Hepatocyte (in vitro differentiated cells): ENCODE results near the gene MYH7B. TPM values are rescaled to one million over a fixed set of nuclear protein-coding genes. Genes with fewer than 3 reads are reported as not detected.
A peak's percentile ranks its signal among the peaks of the same experiment; 100 is the strongest.

Experiments used
- DNase-seq: peaks from one replicate; pipeline ENCODE4 v3.0.0-alpha.2; 2016; ENCODE audit warnings: low spot score
- H2AFZ ChIP-seq: fragments of 200-600 bp; sonication (generic); 2 replicates; pipeline ENCODE4 v1.6.0; 2016; ENCODE audit warnings: antibody characterized with exemption, mild to moderate bottlenecking
- H3K27ac ChIP-seq: fragments of 200-600 bp; sonication (generic); 2 replicates; pipeline ENCODE4 v1.5.1; 2016; ENCODE audit warnings: mild to moderate bottlenecking
- H3K27me3 ChIP-seq: fragments of 200-600 bp; sonication (generic); 2 replicates; pipeline ENCODE4 v1.6.1; 2016
- H3K36me3 ChIP-seq: fragments of 200-600 bp; sonication (generic); replicated peaks from 2 replicates; pipeline ENCODE4 v1.5.1; 2016; ENCODE audit warnings: low read depth; ENCODE audit not compliant: insufficient read depth
- H3K4me1 ChIP-seq: fragments of 200-600 bp; sonication (generic); 2 replicates; pipeline ENCODE4 v1.5.1; 2016; ENCODE audit warnings: mild to moderate bottlenecking, moderate library complexity; ENCODE audit not compliant: insufficient read depth
- H3K4me2 ChIP-seq: fragments of 200-600 bp; sonication (generic); 2 replicates; pipeline ENCODE4 v1.6.0; 2016
- H3K4me3 ChIP-seq: fragments of 200-600 bp; sonication (generic); 2 replicates; pipeline ENCODE4 v1.5.1; 2016; ENCODE audit warnings: mild to moderate bottlenecking
- H3K79me2 ChIP-seq: fragments of 200-600 bp; sonication (generic); 2 replicates; pipeline ENCODE4 v1.6.0; 2017; ENCODE audit warnings: mild to moderate bottlenecking
- H3K9me2 ChIP-seq: fragments of 200-600 bp; sonication (generic); replicated peaks from 2 replicates; pipeline ENCODE4 v1.6.0; 2017; ENCODE audit warnings: mild to moderate bottlenecking; ENCODE audit not compliant: insufficient read depth
- H3K9me3 ChIP-seq: fragments of 200-600 bp; sonication (generic); 2 replicates; pipeline ENCODE4 v1.5.1; 2016; ENCODE audit warnings: low read depth, mild to moderate bottlenecking
- H4K20me1 ChIP-seq: fragments of 200-600 bp; sonication (generic); 2 replicates; pipeline ENCODE4 v1.6.0; 2016; ENCODE audit warnings: mild to moderate bottlenecking; ENCODE audit not compliant: insufficient read depth, poor library complexity, severe bottlenecking
- CTCF ChIP-seq: fragments of 200-600 bp; sonication (generic); IDR thresholded peaks from 2 replicates; pipeline ENCODE4 v1.5.1; 2016; ENCODE audit warnings: antibody characterized with exemption, mild to moderate bottlenecking; ENCODE audit not compliant: poor library complexity
- EZH2 ChIP-seq: fragments of 200-600 bp; sonication (generic); IDR thresholded peaks from 2 replicates; pipeline ENCODE4 v1.6.1; 2016; ENCODE audit warnings: antibody characterized with exemption, mild to moderate bottlenecking, borderline replicate concordance
- EZH2phosphoT487 ChIP-seq: fragments of 200-600 bp; sonication (generic); IDR thresholded peaks from one replicate; pipeline ENCODE4 v1.6.1; 2018; ENCODE audit warnings: antibody characterized with exemption, mild to moderate bottlenecking, low read depth, moderate library complexity; ENCODE audit not compliant: unreplicated experiment, severe bottlenecking
- WGBS: methylation state at CpG from one replicate; pipeline ENCODE4 v1.1.6; 2016; ENCODE audit warnings: low lambda C conversion rate; ENCODE audit errors: missing lambda C conversion rate; 5-methylcytosine and 5-hydroxymethylcytosine counted together
- polyA plus RNA-seq: library from polyadenylated mRNA; unstranded; fragments of >200 nt; fragmentation: Nextera tagmentation; extraction: Ambion mirVana; gene quantifications from 2 replicates; pipeline ENCODE4 v1.2.1, GENCODE V29; 2016
- total RNA-seq: library from RNA; depleted of rRNA; stranded (reverse); fragments of >200 nt; gene quantifications from 2 replicates; pipeline ENCODE4 v1.2.3, GENCODE V29; 2014

Gene MYH7B
- total RNA-seq (0.07 TPM in 1 of 2 replicates, not detected in the other), polyA plus RNA-seq (0.42 and 1.9 TPM in 2 replicates)

GRCh38 chr20:34955231-34956040 is at the start of gene MYH7B, which contains the start of gene GSS:
Gene MYH7B (plus strand): TSS chr20:34955868. CDS start chr20:34978006, 22,138 bp downstream.
Gene GSS (minus strand): TSS chr20:34955806. CDS start chr20:34951852, 3,954 bp downstream.
- H3K4me3 ChIP-seq = peak within 1 kb of the TSS; percentile 53
- H4K20me1 ChIP-seq = no peaks in the 10 kb centered on the region
- TF ChIP-seq CTCF (peak; percentile 55), EZH2 (no peak)
- H3K4me2 ChIP-seq = peak within 1 kb of the TSS; percentile 88
- no peaks in the 10 kb centered on the region for H3K27me3 ChIP-seq
- H3K9me2 ChIP-seq = no peaks in the 10 kb centered on the region
- H3K79me2 ChIP-seq = peaks cover 8% of the 10 kb centered on the region
- DNase-seq = peak; percentile 98
- H3K4me1 ChIP-seq = peaks cover 11% of the 10 kb centered on the region
- peak within 1 kb of the TSS; percentile 88 for H3K27ac ChIP-seq
- H3K36me3 ChIP-seq = no peaks in the 10 kb centered on the region
- no peaks in the 10 kb centered on the region for H3K9me3 ChIP-seq
- 1% methylated on average over 55 of the region's 62 CpGs for WGBS
- H2AFZ ChIP-seq = peak within 1 kb of the TSS; percentile 73

- Histone ChIP-seq H3K27ac (peak overlapping the region; percentile 63), H3K9me2 (no peaks in the 10 kb centered on the region), H3K27me3 (no peaks in the 10 kb centered on the region), H3K79me2 (peaks cover 2% of the 10 kb centered on the region), H3K9me3 (no peaks in the 10 kb centered on the region), H3K4me1 (peaks cover 11% of the 10 kb centered on the region), H3K36me3 (no peaks in the 10 kb centered on the region), H2AFZ (no peak overlapping the region), H4K20me1 (no peaks in the 10 kb centered on the region), H3K4me2 (no peak overlapping the region), H3K4me3 (no peak overlapping the region)
- DNase-seq = peak; percentile 73
- WGBS = 42% methylated on average over 7 of the region's 7 CpGs
- TF ChIP-seq CTCF (no peak), EZH2 (no peak), EZH2phosphoT487 (no peak)
Measured at GRCh38 chr20:34907616-34908469, 47.8 kb upstream of the MYH7B start.

- peaks cover 8% of the 10 kb centered on the region for H3K4me1 ChIP-seq
- no peaks in the 10 kb centered on the region for H4K20me1 ChIP-seq
- H3K79me2 ChIP-seq = no peaks in the 10 kb centered on the region
- no peaks in the 10 kb centered on the region for H3K27me3 ChIP-seq
- TF ChIP-seq CTCF = no peak
- TF ChIP-seq EZH2 = no peak
- no peak for TF ChIP-seq EZH2phosphoT487
- H3K4me2 ChIP-seq = no peak overlapping the region
- no peaks in the 10 kb centered on the region for H3K36me3 ChIP-seq
- 92% methylated on average over 4 of the region's 4 CpGs for WGBS
- no peaks in the 10 kb centered on the region for H3K9me3 ChIP-seq
- no peaks in the 10 kb centered on the region for H3K9me2 ChIP-seq
- H3K27ac ChIP-seq = no peak overlapping the region
- H2AFZ ChIP-seq = no peak overlapping the region
- no peak overlapping the region for H3K4me3 ChIP-seq
- DNase-seq = no peak
Measured at GRCh38 chr20:34915131-34915530, 40.5 kb upstream of the MYH7B start.
